Measurements from ENCODE around the gene ACADM. TPM values are rescaled to one million over a fixed set of nuclear protein-coding genes. Genes with fewer than 3 reads are reported as not detected.
"Not testable (repeated sequence)": the region's sequence is repeated elsewhere in the genome, so short reads cannot be mapped to it uniquely, and the experiment has no call there.

Gene ACADM
- total RNA-seq, 1 donor from 2014 or later: 39.8 TPM

DNA sequence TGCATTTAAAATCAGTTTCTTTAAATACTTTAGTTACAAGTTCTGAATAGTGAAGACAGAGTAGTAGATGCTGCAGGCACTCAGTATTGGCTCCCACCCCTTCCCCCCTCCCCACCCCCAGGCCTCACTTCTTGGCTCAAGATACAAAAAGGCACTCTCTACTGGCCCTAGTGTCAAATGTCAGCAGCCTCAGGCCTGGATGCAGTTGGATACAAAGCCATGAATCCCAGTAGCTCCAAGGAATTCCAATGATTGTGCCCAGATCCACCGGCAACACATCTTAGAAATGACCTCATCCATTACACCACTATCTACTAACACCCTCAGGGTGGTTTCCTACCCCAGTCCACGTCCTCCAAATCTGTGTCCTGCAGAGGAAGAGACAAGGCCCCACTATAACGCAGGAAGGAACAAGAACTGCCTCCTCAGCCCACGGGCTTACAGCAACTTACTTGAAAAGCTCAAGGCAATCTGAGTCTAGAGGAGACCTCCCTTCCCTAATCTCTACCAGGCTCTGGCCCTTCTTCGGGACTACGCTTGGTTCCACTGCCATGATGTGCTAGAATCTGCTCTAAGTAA lies 17.6 kb downstream of the ACADM start:
- no peak for ATAC-seq

DNA sequence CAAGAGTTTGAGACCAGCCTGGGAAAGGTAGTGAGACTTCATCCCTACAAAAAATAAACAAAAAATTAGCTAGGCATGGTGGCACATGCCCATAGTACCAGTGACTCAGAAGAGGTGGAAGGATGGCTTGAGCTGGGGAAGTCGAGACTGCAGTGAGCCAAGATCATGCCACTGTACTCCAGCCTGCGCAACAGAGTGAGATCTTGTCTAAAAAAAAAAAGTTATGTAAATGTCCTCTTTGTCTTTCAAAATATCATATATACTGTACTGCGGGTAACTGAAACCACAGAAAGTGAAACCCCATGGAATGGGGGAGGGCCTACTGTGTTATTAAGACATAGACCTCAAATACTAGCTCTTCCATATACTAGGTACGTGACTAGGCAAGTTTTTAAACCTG lies 20.8 kb downstream of the ACADM start:
- ATAC-seq: peak; percentile 59

DNA sequence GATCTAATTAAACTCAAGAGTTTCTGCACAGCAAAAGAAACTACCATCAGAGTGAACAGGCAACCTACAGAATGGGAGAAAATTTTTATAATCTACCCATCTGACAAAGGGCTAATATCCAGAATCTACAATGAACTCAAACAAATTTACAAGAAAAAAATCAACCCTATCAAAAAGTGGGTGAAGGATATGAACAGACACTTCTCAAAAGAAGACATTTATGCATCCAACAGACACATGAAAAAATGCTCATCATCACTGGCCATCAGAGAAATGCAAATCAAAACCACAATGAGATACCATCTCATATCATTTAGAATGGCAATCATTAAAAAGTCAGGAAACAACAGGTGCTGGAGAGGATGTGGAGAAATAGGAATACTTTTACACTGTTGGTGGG lies 32.7 kb downstream of the ACADM start:
- not testable (repeated sequence) for ATAC-seq

DNA sequence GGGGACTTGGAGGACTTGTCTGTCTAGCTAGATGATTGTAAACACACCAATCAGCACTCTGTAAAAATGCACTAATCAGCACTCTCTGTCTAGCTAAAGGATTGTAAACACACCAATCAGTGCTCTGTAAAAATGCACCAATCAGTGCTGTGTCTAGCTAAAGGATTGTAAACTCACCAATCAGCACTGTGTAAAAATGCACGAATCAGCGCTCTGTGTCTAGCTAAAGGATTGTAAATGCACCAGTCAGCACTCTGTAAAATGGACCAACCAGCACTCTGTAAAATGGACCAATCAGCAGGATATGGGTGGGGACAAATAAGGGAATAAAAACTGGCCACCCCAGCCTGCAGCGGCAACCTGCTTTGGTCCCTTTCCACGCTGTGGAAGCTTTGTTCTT lies 34.0 kb downstream of the ACADM start:
- ATAC-seq: not testable (repeated sequence)

DNA sequence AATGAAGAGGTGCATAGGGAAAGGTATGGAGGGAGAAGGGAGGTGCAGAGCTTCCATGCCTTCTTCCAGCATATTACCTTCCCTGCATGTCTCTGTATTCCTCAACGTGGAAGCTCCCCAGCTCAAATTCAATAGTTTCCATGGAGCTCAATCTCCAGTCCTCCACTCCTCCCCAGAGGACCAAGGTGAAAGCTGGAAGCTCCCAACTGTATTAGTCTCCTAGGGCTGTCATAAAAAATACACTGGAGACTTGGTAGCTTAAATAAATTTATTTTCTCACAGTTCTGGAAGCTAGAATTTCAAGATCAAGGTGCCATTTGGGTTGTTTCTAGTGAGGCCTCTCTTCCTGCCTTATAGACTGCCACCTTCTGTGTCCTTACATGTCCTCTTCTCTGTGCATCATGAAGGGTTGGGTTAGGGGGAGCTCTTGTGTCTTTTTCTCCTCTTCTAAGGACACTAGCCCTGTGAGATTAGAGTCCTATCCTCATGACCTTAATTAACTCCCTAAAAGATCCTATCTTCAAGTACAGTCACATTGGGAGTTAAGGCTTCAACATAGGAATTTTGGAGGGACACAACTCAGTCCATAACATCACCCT lies 39.6 kb downstream of the ACADM start:
- ATAC-seq: no peak

GRCh38 chr1:75765697-75766355 lies 41.3 kb downstream of the ACADM start:
- ATAC-seq: peak; percentile 81

DNA sequence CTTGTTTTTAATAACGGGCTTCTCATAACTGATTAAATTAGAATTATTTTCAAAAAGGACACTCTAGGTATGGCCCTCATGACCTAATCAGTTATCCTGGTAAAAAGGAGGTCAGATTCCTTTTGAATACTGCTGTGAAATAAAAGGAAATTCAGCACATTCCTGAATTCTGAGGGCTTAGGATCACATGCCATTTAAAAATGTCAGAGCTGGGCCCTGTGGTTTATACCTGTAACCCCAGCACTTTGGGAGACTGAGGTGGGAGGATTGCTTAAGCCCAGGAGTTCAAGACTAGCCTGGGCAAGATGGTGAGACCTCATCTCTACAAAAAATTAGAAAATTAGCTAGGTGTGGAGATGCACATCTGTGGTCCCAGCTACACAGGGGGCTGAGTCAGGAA lies 43.5 kb downstream of the ACADM start:
- ATAC-seq: no peak

DNA sequence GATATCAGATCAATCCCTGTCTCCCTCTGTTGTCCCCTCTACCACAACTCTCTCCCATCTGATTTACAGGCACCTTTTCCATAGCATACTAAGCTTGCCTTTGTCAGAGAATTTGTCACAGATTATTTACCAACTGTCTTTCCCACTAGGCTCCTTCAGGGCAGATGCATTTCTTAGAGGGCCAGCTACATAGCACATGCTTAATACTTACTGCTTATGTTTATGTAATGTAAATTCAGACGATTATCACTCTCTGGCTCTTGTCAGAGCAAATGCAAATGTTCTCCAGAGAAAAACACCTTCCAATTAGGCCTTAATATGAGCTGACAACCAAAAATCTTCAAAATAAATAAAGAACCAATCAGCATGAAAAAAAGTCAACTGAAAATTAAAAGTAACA lies 46.3 kb downstream of the ACADM start:
- ATAC-seq: no peak

DNA sequence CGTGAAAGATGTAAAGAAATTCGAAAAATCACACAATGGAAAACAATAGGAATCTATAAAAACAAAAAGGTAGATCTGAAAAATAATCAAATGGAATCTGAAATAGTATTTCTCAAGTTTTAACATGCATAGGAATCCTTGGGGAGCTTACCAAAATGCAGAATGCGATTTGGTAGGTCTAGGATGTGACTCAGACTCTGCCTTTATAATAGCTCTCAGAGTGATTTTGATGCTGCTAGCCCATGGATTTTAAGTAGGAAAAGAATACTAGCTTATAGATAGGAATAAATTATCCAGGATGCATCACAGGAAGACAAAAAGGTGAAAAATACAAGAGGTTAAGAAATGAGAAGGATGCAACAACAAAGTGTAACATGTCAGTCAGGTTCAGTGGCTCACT lies 47.5 kb downstream of the ACADM start:
- ATAC-seq: no peak

DNA sequence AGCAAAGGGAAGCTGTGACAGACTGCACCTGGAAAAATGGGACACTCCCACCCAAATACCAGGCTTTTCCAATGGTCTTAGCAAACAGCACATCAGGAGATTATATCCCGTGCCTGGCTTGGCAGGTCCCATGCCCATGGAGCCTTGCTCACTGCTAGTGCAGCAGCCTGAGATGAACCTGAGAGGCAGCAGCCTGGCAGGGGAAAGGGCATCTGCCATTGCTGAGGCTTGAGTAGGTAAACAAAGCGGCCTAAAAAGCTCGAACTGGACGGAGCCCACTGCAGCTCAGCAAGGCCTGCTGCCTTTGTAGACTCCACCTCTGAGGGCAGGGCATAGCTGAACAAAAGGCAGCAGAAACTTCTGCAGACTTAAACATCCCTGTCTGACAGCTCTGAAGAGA lies 53.3 kb downstream of the ACADM start:
- not testable (repeated sequence) for ATAC-seq

DNA sequence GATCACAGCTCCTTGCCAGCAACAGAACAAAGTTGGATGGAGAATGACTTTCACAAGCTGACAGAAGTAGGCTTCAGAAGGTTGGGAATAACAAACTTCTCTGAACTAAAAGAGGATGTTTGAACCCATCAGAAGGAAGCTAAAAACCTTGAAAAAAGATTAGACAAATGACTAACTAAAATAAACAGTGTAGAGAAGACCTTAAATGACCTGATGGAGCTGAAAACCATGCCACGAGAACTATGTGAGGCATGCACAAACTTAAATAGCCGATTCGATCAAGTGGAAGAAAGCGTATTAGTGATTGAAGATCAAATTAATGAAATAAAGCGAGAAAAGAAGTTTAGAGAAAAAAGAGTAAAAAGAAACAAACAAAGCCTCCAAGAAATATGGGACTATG lies 54.2 kb downstream of the ACADM start:
- ATAC-seq: not testable (repeated sequence)

DNA sequence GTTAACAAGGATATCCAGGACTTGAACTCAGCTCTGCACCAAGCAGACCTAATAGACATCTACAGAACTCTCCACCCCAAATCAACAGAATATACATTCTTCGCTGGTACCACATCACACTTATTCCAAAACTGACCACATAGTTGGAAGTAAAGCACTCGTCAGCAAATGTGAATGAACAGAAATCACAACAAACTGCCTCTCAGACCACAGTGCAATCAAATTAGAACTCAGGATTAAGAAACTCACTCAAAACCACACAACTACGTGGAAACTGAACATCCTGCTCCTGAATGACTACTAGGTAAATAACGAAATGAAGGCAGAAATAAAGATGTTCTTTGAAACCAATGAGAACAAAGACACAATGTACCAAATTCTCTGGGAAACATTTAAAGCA lies 55.7 kb downstream of the ACADM start:
- ATAC-seq: not testable (repeated sequence)

GRCh38 chr1:75783920-75784319 lies 59.4 kb downstream of the ACADM start:
- ATAC-seq: not testable (repeated sequence)

GRCh38 chr1:75785320-75785982 lies 60.9 kb downstream of the ACADM start:
- peak; percentile 2 for ATAC-seq

GRCh38 chr1:75785983-75786853 lies 61.7 kb downstream of the ACADM start, which contains the start of gene RABGGTB:
RABGGTB (plus strand) TSS chr1:75786256; CDS start chr1:75786272, 16 bp downstream.
- ATAC-seq: peak; percentile 100

GRCh38 chr1:75786901-75787493 lies 62.5 kb downstream of the ACADM start:
- no peak for ATAC-seq

DNA sequence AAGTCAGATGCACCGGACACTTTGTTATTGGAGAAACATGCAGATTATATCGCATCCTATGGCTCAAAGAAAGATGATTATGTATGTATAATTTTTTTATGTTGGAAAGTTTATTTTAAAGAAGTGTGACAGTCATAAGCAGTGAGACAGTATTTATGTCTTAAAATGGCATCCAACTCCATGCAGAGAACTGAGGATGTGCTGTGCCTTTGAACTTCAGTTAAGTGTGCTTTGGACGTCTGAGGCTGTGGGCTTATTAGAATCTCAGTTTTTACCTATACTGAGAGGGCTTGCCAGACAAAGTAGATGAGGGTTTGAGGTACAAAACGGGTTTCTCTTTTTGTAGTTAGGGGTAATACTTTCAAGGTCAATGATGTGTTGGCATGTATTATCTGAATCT lies 63.0 kb downstream of the ACADM start:
- no peak for ATAC-seq

- ATAC-seq: no peak
These were observed 65.5 kb downstream of the ACADM start for GRCh38 chr1:75789988-75790387.

- no peak for ATAC-seq
These were observed 66.5 kb downstream of the ACADM start for GRCh38 chr1:75791022-75791421.

DNA sequence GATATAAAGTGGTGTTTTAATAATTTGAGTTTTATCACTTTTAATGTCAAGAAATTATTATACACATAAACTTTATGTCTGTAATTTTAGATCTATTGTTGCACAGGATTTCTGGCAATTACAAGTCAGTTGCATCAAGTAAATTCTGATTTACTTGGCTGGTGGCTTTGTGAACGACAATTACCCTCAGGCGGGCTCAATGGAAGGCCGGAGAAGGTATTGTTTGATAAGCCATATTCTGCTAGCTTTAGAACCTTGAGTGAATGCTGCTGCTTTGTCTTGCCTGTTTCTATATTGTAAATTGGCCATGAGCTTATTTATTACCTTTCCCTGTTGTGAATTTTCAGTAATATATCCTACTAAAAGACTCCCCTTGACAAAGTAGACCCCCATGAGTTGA lies 67.6 kb downstream of the ACADM start:
- ATAC-seq: no peak

- peak; percentile 26 for ATAC-seq
These were observed 69.9 kb downstream of the ACADM start for GRCh38 chr1:75794382-75794781.

DNA sequence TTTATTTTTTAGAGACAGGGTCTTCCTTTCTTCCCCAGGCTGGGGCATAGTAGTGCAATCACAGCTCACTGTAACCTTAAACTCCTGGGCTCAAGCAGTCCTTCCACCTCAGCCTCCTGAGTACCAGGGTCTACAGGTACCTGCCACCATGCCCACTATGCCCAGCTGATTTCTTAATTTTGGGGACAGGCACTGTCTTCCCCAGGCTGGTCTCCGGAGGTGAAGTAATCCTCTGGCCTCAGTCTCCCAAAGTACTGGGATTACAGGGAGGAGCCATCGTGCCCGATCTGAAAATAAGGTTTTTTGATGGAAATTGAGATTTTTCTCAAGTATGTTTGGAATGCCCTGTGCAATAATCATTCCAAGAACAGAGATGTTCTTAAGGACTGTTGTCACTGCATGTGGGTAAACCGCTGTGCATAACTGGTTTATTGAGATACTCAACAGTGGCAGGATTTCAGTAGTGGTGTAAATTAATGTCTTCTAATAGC lies 71.2 kb downstream of the ACADM start:
- no peak for ATAC-seq
